CD14-positive monocyte (primary cell): ENCODE results near the gene HOXB1. TPM values are rescaled to one million over a fixed set of nuclear protein-coding genes. Genes with fewer than 3 reads are reported as not detected.

Source experiments
- DNase-seq, 3 donors: peaks; one replicate each; pipeline ENCODE4 v3.0.0-alpha.2; 2011 to 2022
- H2AFZ ChIP-seq: 2 replicates; pipeline ENCODE4 v1.6.0; 2012; ENCODE audit warnings: mild to moderate bottlenecking, low read depth, low read length, inconsistent platforms; ENCODE audit not compliant: insufficient read depth, poor library complexity, severe bottlenecking
- H3K27ac ChIP-seq, 2 donors: 1 replicate in 1 of 2; 2 replicates in 1 of 2; pipeline ENCODE4 v1.5.1; 2012 to 2013; ENCODE audit warnings: low read length in 2 of 2, control low read depth in 1 of 2, inconsistent platforms in 1 of 2, low read depth in 1 of 2, mild to moderate bottlenecking in 1 of 2
- H3K27me3 ChIP-seq, 2 donors: one replicate each; pipeline versions ENCODE4 v1.6.0 to v1.6.1; 2011 to 2013; ENCODE audit warnings: low read length in 2 of 2; ENCODE audit not compliant: control insufficient read depth in 2 of 2, insufficient read depth in 2 of 2
- H3K36me3 ChIP-seq, 2 donors: replicated peaks in 1 of 2; 1 replicate in 1 of 2; 2 replicates in 1 of 2; pipeline versions ENCODE4 v1.5.1 to v1.6.1; 2012 to 2013; ENCODE audit warnings: low read length in 2 of 2, control low read depth in 1 of 2, inconsistent platforms in 1 of 2, mild to moderate bottlenecking in 1 of 2; ENCODE audit not compliant: insufficient read depth in 2 of 2, control insufficient read depth in 1 of 2
- H3K4me1 ChIP-seq, 2 donors: 1 replicate in 1 of 2; 2 replicates in 1 of 2; pipeline versions ENCODE4 v1.5.1 to v1.6.1; 2012 to 2013; ENCODE audit warnings: low read length in 2 of 2, control low read depth in 1 of 2, inconsistent platforms in 1 of 2, mild to moderate bottlenecking in 1 of 2, moderate library complexity in 1 of 2; ENCODE audit not compliant: insufficient read depth in 2 of 2, control insufficient read depth in 1 of 2
- H3K4me2 ChIP-seq: replicated peaks from 2 replicates; pipeline ENCODE3; 2012; ENCODE audit warnings: low read length, moderate library complexity, mild to moderate bottlenecking; ENCODE audit not compliant: poor library complexity, severe bottlenecking; ENCODE audit errors: extremely low read depth
- H3K4me3 ChIP-seq, 3 experiments: fragments of 200-600 bp in 1 of 3; sonication (generic) in 1 of 3; replicated peaks in 1 of 3; 1 replicate in 2 of 3; 2 replicates in 1 of 3; pipeline ENCODE4 v1.5.1; 2011 to 2013; ENCODE audit warnings: low read length in 3 of 3, mild to moderate bottlenecking in 3 of 3, control low read depth in 2 of 3, low read depth in 2 of 3, inconsistent platforms in 1 of 3, moderate library complexity in 1 of 3
- H3K79me2 ChIP-seq: 2 replicates; pipeline ENCODE4 v1.6.0; 2012; ENCODE audit warnings: mild to moderate bottlenecking, control low read depth, inconsistent platforms, low read length, moderate library complexity; ENCODE audit not compliant: insufficient read depth
- H3K9ac ChIP-seq: 2 replicates; pipeline ENCODE4 v1.6.0; 2017; ENCODE audit warnings: low read length, mild to moderate bottlenecking; ENCODE audit not compliant: insufficient read depth, poor library complexity, severe bottlenecking
- H3K9me3 ChIP-seq, 2 donors: replicated peaks in 1 of 2; 1 replicate in 1 of 2; 2 replicates in 1 of 2; pipeline versions ENCODE4 v1.5.1 to v1.6.1; 2012 to 2013; ENCODE audit warnings: low read length in 2 of 2, control low read depth in 1 of 2; ENCODE audit not compliant: control insufficient read depth in 1 of 2, insufficient read depth in 1 of 2
- H4K20me1 ChIP-seq: 2 replicates; pipeline ENCODE4 v1.6.0; 2012; ENCODE audit warnings: mild to moderate bottlenecking, low read length, control low read depth, moderate library complexity; ENCODE audit not compliant: insufficient read depth
- H3K27ac Mint-ChIP-seq, 7 donors: one replicate each; pipeline ENCODE4 v1.8.0; 2020; ENCODE audit warnings: mild to moderate bottlenecking in 7 of 7, mixed read lengths in 7 of 7, moderate library complexity in 6 of 7, inconsistent platforms in 2 of 7
- H3K27me3 Mint-ChIP-seq, 3 donors: one replicate each; pipeline ENCODE4 v1.8.0; 2021 to 2022; ENCODE audit warnings: low read depth in 3 of 3, mild to moderate bottlenecking in 3 of 3, mixed read lengths in 3 of 3, moderate library complexity in 3 of 3, inconsistent platforms in 1 of 3
- H3K36me3 Mint-ChIP-seq, 2 donors: one replicate each; pipeline ENCODE4 v1.8.0; 2020; ENCODE audit warnings: mixed read lengths in 2 of 2, inconsistent platforms in 1 of 2, mild to moderate bottlenecking in 1 of 2
- H3K4me1 Mint-ChIP-seq: one replicate; pipeline ENCODE4 v1.8.0; 2020; ENCODE audit warnings: mild to moderate bottlenecking, mixed read lengths
- H3K4me3 Mint-ChIP-seq, 2 donors: one replicate each; pipeline ENCODE4 v1.8.0; 2020; ENCODE audit warnings: mild to moderate bottlenecking in 2 of 2, mixed read lengths in 2 of 2, moderate library complexity in 1 of 2
- H3K9me3 Mint-ChIP-seq, 7 donors: one replicate each; pipeline ENCODE4 v1.8.0; 2020 to 2022; ENCODE audit warnings: mixed read lengths in 7 of 7, mild to moderate bottlenecking in 6 of 7, moderate library complexity in 6 of 7, inconsistent platforms in 2 of 7
- CTCF ChIP-seq: fragments of 200-600 bp; IDR thresholded peaks from one replicate; pipeline ENCODE4 v1.8.0; 2022; ENCODE audit warnings: antibody characterized with exemption, mild to moderate bottlenecking
- WGBS: methylation state at CpG from one replicate; pipeline ENCODE4 v1.1.5; 2013; ENCODE audit warnings: missing lambda C conversion rate; ENCODE audit not compliant: insufficient coverage; 5-methylcytosine and 5-hydroxymethylcytosine counted together
- intact Hi-C, 2 donors: fragments of 100-400 bp; cut with micrococcal nuclease; formaldehyde crosslinking; loops; one replicate each; pipeline versions ENCODE4 v1.15.0 to v1.15.1; 2023
- polyA plus RNA-seq, 3 donors: library from polyadenylated mRNA; depleted of rRNA in 1 of 3; unstranded in 2 of 3; stranded (reverse) in 1 of 3; fragments of 300-500 nt in 2 of 3; fragments of >200 nt in 1 of 3; fragmentation: Illumina TruSeq in 2 of 3; gene quantifications; 1 replicate in 2 of 3; 2 replicates in 1 of 3; pipeline ENCODE4 v1.2.3, GENCODE V29; 2012 to 2021

HOXB1 gene
- polyA plus RNA-seq, 3 donors = not detected

- Histone ChIP-seq H3K27me3 (peaks cover 5 to 18% of the 10 kb centered on the region in 2 donors), H3K9ac (no peak overlapping the region), H3K27ac (no peak overlapping the region), H3K4me3 (no peak overlapping the region), H3K4me2 (no peak overlapping the region), H3K9me3 (no peaks in the 10 kb centered on the region), H3K4me1 (no peaks in the 10 kb centered on the region), H2AFZ (no peak overlapping the region), H4K20me1 (no peaks in the 10 kb centered on the region), H3K36me3 (no peaks in the 10 kb centered on the region), H3K79me2 (no peaks in the 10 kb centered on the region)
- no CpG with 5 or more reads among the region's 3 CpGs for WGBS
- H3K4me1 Mint-ChIP-seq = peaks cover 12% of the 10 kb centered on the region
- no peak overlapping the region for H3K27ac Mint-ChIP-seq
- H3K36me3 Mint-ChIP-seq = no peaks in the 10 kb centered on the region
- DNase-seq = no peak
- TF ChIP-seq CTCF = no peak
- intact Hi-C loops = no loop called here
- H3K4me3 Mint-ChIP-seq = no peak overlapping the region
- H3K27me3 Mint-ChIP-seq = peaks cover 21 to 69% (median 39%) of the 10 kb centered on the region in 3 donors
- H3K9me3 Mint-ChIP-seq = peaks cover 0 to 3% (median 0%) of the 10 kb centered on the region in 7 donors
These were observed 14.6 kb downstream of the HOXB1 start for GRCh38 chr17:48515925-48516900.

GRCh38 chr17:48514477-48514876 is 16.3 kb downstream of the HOXB1 start:
- peaks cover 12% of the 10 kb centered on the region for H3K4me1 Mint-ChIP-seq
- Histone ChIP-seq H3K79me2 (no peaks in the 10 kb centered on the region), H3K9me3 (no peaks in the 10 kb centered on the region), H2AFZ (no peak overlapping the region), H3K9ac (no peak overlapping the region), H3K36me3 (no peaks in the 10 kb centered on the region), H3K4me3 (no peak overlapping the region), H3K27me3 (peaks cover 5 to 12% of the 10 kb centered on the region in 2 donors), H3K4me2 (no peak overlapping the region), H3K4me1 (no peaks in the 10 kb centered on the region), H4K20me1 (no peaks in the 10 kb centered on the region), H3K27ac (no peak overlapping the region)
- no CpG with 5 or more reads among the region's 2 CpGs for WGBS
- TF ChIP-seq CTCF = no peak
- H3K27ac Mint-ChIP-seq = no peak overlapping the region
- no peaks in the 10 kb centered on the region for H3K36me3 Mint-ChIP-seq
- no peak for DNase-seq
- peaks cover 17 to 59% (median 34%) of the 10 kb centered on the region in 3 donors for H3K27me3 Mint-ChIP-seq
- intact Hi-C loops = no loop called here
- peaks cover 0 to 3% (median 0%) of the 10 kb centered on the region in 7 donors for H3K9me3 Mint-ChIP-seq
- H3K4me3 Mint-ChIP-seq = no peak overlapping the region
